ENCODE results near the gene ZSCAN16. TPM values are rescaled to one million over a fixed set of nuclear protein-coding genes. Genes with fewer than 3 reads are reported as not detected.

ZSCAN16 gene
- total RNA-seq, 1 donor from 2014 or later, result 4.1 TPM

- intact Hi-C loops (cut with DNase I), result no loop called here
- DNase-seq (ENCODE audit: low spot score) (peak; percentile 83), ATAC-seq (peak; percentile 94)
Measured at GRCh38 chr6:28161410-28162079, 37.1 kb downstream of the ZSCAN16 start.

- no peak for DNase-seq (ENCODE audit: low spot score)
- no peak for ATAC-seq
- intact Hi-C loops (cut with DNase I), result no loop called here
Measured at GRCh38 chr6:28165563-28165962, 41.2 kb downstream of the ZSCAN16 start.

- DNase-seq (ENCODE audit: low spot score) (no peak), ATAC-seq (no peak)
- intact Hi-C loops (cut with DNase I), result no loop called here
Measured at GRCh38 chr6:28167068-28167467, 42.7 kb downstream of the ZSCAN16 start.

GRCh38 chr6:28167926-28168325 lies 43.5 kb downstream of the ZSCAN16 start:
- no peak for ATAC-seq
- DNase-seq (ENCODE audit: low spot score), result no peak
- intact Hi-C loops (cut with DNase I), result no loop called here

- no peak for ATAC-seq
- intact Hi-C loops (cut with DNase I), result no loop called here
- DNase-seq (ENCODE audit: low spot score), result no peak
Measured at GRCh38 chr6:28171271-28171670, 46.9 kb downstream of the ZSCAN16 start.

GRCh38 chr6:28172006-28172405 lies 47.6 kb downstream of the ZSCAN16 start:
- ATAC-seq (no peak), DNase-seq (ENCODE audit: low spot score) (no peak)
- intact Hi-C loops (cut with DNase I), result no loop called here

- ATAC-seq, result no peak
- DNase-seq (ENCODE audit: low spot score), result no peak
- intact Hi-C loops (cut with DNase I), result no loop called here
Measured at GRCh38 chr6:28176373-28176772, 52.0 kb downstream of the ZSCAN16 start.

Other genes with a start within 250 kb of the ZSCAN16 start
- gene OR2B2, start 212.2 kb upstream of the ZSCAN16 start, total RNA-seq, result not detected
- gene OR2B6, start 167.4 kb upstream of the ZSCAN16 start, total RNA-seq, result not detected
- 1.2 TPM for gene ZNF165, start 44.0 kb upstream of the ZSCAN16 start, total RNA-seq
- 31.9 TPM for gene ZKSCAN8, start 17.3 kb downstream of the ZSCAN16 start, total RNA-seq
- gene ZSCAN9, start 100.7 kb downstream of the ZSCAN16 start, total RNA-seq, result 17.3 TPM
- 5.4 TPM for gene ZKSCAN4, start 127.7 kb downstream of the ZSCAN16 start, total RNA-seq
- 2.9 TPM for gene NKAPL, start 134.7 kb downstream of the ZSCAN16 start, total RNA-seq
- gene ZSCAN26, start 142.5 kb downstream of the ZSCAN16 start, total RNA-seq, result 19.3 TPM
- gene PGBD1, start 157.0 kb downstream of the ZSCAN16 start, total RNA-seq, result 4.9 TPM
- gene ZSCAN31, start 211.5 kb downstream of the ZSCAN16 start, total RNA-seq, result 17.4 TPM
- 7.8 TPM for gene ZKSCAN3, start 225.3 kb downstream of the ZSCAN16 start, total RNA-seq

Measured in sciatic nerve (tissue), 2 donors.